Amniotic stem cell (primary cell): ENCODE measurements around the gene FRMD1.

Source experiments
- DNase-seq: peaks from one replicate; lab custom pipeline; 2025; lab: John Stamatoyannopoulos, UW

The FRMD1 gene

DNA sequence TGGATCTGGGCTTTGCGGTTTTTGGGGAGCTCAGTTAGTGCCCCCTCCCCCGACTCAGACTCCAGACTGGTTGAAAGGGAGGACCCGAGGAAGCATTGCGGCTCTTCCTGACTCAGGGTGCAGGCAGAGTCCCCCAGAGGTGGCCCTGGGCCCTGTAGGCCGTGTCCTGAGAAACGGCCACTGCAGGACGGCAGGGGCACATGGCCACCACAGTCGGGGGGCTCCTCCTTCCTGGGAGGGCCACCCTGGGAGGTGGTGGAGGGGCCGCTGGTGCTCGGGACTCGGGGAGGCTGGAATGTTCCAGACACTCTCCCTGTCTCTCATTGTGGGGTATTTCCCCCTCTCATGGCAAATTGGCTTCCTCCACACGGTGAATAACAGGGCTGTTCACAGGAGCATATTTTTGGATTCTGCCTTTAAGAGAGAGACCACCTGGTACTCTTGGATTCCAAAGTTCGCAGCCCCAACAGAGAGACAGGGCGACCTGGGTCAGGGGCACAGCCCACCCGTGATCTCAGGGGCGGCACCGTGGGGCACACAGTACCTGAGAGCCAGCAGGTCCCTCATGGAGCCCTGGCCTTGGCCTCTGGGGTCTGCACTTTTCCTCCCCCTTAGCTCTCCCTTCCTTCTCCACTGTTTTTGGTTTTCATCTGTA lies 35.7 kb downstream of the FRMD1 start:
- no peak for DNase-seq

DNA sequence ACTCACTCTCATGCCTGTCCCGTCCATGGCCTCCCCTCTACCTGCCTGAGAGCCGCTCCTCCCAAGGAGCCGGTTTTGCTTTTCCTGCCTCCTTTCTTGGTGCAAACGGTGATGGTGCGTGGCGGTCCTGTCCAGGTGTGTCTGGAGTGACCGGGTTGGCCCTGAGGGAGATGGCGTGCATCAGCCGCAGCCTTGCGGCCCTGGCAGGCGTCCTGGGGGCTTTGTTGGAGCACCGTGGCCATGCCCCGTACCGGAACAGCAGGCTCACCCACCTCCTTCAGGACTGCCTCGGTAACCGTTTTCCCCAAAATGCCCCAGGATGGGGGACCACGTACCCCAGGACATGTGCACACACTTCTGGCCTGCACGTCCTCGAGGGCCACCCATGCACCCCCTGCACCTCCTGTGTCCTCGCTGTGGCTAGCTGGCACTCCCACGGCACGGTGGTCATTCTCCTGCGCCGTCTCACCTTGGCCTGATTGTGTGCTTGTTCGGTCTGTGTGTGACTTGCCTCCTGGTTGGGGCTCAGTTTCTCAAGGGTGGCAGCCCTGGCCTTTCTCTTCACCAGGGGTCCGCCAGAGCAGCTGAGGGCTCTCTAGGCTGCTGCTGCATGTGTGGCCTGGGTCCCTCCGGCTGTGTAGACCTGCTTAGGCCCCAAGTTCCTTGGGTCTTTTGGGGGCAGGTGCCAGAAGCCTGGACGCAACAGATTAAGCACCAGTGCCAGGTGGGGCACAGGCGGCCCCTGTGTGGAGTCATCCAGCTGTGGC lies 36.4 kb downstream of the FRMD1 start:
- DNase-seq, result no peak

DNA sequence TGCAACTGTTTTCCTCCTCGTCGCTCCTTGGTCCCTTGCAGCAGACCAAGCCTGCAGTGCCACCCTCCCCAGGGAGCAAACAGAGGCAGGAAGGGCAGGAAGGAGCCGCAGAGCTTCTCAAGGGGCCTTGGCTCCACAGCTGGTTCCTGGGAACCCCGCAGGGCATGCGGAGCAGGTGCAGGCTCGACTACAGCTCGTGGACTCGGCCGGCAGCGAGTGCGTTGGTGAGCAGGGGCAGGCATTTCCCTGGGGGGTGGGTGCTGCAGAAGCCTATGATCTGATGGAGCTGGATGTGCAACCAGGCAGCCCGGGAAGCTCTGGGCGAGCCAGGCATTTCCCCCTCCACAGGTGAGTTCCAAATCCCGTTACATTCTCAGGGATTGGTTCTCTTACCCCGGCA lies 37.1 kb downstream of the FRMD1 start:
- no peak for DNase-seq

DNA sequence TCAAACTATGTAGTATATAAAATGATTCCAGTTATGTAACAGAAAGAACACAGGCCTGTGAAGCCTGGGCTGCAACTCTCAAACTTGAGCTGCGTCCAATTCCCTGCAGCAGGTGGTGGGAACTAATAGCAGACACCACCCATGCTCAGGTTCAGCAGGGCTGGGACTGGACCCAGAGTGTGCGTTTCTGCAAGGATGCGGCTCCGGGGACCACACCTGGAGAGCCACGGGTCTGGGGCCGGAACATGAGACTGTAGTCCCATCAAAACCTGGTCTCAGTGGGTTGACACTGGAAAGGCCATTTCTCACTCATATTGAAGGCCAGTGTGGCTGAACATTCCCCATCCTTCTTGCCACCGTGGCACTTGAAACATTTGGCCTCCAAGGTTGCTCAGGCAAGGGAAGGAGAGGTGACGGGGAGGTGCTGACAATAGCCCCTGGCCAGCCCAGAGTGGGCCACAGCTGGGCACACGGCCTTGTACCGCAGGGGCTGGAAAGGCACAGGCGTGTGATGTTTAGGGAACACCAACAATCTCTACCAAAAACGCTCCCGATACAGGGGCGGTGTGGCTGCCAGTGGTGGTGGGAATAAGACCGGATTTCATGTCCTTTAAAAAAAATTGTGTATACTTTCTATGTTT lies 38.0 kb downstream of the FRMD1 start:
- DNase-seq, result no peak

DNA sequence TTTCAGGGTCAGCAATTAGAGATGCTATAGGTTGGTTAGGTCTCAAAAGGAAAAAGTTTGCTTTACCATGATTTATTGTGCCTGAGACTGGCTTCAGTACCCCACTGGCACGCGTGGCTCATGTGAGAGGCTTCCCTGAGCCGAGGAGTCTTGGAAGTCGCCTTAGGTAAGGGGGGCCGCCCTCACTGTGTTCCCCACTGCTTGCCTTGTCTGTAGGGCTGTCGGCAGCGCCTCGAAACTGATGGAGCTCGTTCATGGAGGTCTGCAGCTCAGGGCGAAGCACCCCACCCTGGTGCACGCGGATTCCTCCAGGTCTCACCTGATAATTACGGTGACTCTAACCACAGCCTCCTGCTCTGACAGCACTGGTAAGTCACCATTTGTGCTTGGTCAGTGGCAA lies 39.2 kb downstream of the FRMD1 start:
- DNase-seq, result no peak

DNA sequence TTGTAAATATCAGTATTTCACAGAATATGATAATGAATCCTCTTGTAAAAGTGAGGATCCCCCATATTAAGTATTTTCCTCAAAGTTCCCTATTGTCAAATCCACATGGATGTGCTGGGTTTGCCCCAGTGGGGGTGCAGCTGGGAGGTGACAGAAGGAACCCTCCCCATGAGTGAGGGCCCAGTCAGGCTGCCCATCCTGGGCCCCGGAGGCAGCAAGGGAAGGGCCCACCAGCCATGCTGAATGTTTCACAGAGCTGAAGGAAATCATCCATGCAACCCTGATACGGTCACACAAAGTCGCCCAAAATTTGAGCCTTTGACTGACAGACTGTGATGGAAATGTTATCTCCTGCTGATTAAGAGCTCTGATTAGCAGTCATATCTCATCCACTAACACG lies 39.7 kb downstream of the FRMD1 start:
- no peak for DNase-seq

DNA sequence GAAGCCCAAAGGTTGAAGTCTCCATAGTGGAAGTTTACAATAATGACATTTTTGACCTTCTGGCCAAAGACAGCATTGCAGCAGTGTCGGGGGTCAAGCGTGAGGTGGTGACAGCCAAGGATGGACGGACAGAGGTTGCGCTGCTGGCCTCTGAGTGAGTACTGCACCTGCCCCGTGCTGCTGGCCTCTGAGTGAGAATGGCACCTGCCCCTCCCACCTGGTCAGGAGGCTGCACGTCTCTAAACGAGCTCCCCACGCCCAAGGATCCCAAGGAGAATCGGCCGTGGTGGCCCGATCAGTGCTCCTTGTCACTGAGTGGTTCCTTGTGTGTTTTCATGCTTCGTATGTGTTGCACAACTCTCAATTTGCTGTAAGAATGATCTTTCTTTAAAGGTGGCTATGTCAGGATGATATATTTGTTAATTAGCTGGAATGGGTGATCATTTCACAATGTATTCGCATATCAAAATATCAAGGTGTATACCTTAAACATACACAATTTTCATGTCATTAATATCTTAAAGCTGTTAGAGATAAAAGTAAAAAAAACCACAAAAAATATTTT lies 40.4 kb downstream of the FRMD1 start:
- no peak for DNase-seq

DNA sequence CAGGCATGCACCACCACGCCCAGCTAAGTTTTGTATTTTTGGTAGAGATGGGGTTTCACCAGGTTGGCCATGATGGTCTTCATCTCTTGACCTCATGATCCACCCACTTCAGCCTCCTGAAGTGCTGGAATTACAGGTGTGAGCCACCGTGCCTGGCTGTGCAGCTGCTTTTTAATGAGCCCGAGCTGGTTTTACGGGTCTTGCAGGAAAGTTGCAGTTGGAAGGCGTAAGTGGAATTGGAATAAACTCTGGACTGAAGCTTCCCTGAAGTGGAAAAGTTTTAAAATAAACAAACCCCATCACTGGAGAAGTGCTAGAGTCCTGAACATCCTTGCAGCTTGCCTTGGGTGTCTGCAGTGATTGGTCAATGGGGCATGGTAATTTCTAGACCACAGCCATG lies 41.2 kb downstream of the FRMD1 start:
- DNase-seq, result no peak

DNA sequence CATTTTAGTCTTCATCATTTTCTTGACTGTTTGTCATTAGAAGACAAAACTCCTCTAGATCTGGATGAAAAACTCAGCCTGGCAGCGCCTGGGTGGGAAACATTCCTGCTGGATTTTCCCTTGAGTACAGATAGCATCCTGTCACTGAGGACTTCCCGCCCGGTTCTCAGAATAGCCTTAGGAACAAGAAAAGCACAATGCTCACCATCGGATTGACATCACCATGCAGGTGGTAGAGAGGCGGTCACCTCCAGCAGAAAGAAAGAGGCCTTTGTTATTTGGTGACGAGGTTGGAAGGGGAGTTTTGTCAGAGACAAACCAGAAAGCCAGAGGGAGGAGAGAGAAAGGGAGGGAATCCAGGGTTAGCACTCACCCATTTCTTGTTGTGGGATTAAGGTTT lies 41.8 kb downstream of the FRMD1 start:
- no peak for DNase-seq

DNA sequence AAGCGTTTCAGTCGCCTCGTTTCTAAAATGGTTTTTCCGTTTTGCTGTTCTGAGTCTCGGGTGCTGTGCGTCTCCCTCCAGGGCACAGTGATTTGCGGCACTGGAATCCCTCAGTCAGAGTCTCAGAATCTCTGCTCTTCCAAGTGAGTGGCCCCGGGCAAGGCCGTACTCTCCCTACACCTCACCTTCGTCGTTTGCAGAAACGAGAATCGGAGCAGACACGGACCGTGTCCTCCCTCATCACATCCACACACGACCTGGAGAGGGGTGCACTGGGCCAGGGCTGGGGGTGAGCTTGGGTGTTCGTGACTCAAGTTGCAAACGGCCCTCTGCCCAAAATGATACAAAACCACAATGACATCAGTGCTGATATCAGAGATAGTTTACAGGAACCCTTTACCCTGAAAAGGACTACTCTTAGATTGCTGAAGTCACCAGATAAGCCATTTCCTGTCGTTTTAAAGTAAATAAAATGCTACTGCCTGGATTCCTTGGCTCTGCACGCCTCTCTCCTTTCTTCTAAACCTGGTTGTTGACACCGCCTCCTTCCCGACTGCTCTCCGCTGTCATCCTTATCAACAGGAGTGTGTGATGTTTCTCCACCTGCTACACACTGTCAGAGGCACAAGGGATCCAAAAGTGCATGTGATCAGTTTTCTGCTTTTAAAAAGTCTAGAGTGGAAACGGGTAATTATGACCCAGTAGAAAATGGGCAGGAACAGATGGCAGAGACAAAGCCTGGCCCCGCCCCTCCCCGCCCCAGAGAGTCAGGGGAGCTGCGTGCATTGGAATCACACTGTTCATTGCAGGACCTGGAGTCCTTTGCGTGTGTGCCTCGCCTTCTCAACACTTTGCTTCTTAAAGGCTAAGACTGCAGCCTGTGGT lies 43.1 kb downstream of the FRMD1 start:
- no peak for DNase-seq

DNA sequence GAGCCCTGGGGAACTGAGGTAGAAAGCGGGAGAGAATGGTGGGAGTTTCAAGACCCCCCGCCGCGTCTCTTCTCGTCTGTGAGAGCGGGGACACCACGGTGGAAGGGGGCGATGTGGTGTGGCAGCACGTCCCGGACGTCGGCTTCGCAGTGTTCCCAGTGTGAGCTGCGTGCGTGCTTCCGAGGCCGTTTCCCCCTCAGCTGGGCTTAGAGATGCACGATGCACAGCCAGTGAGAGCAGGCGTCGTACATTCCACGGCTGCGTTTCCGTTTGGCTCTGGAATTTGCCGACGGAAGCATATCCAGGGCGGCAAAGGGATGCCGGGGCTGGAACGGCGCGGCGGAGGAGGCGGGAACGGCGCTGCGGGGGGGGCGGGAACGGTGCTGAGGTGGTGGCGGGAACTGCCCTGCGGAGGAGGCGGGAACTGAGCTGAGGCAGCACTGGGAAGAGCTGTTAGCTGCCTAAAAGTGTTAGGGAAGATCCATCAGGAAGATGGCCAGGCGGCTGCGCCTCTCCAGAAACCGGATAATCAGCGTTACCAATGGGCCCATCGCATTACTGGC lies 43.8 kb downstream of the FRMD1 start:
- DNase-seq, result no peak

DNA sequence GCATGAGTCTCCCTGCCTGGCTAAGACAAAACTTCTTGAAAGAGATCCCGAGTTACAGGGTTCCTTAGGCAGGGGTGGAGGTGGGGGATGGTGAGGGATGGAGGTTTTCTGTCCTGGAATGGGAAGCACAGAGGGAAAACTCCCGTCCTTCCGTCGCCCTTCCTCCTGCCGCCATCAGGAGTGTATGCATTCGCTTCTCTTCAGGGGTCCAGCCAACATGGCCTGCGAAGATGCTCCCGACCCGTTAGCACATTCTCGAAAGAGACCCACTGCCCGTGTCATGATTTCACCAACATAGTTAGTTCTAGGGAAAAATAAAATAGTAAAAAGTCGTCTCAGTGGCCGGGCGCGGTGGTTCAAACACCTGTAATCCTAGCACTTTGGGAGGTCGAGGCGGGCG lies 44.5 kb downstream of the FRMD1 start:
- no peak for DNase-seq

DNA sequence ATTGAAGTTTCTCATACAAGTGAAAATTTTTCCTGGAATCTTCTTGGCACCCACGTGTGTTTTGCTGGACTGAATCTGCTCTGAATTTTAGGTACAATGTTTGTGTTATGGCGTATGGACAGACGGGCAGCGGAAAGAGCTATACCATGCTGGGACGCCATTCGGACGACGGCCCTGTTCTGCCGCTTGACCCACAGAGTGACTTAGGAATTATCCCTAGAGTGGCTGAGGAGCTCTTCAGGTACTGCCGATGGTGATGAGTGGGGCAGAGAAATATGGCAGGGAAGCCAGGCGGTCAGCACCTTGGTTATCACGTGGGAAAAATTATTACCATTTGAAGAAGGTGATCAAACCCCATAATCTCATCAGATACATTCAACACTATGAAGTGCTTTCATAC lies 45.2 kb downstream of the FRMD1 start:
- no peak for DNase-seq

DNA sequence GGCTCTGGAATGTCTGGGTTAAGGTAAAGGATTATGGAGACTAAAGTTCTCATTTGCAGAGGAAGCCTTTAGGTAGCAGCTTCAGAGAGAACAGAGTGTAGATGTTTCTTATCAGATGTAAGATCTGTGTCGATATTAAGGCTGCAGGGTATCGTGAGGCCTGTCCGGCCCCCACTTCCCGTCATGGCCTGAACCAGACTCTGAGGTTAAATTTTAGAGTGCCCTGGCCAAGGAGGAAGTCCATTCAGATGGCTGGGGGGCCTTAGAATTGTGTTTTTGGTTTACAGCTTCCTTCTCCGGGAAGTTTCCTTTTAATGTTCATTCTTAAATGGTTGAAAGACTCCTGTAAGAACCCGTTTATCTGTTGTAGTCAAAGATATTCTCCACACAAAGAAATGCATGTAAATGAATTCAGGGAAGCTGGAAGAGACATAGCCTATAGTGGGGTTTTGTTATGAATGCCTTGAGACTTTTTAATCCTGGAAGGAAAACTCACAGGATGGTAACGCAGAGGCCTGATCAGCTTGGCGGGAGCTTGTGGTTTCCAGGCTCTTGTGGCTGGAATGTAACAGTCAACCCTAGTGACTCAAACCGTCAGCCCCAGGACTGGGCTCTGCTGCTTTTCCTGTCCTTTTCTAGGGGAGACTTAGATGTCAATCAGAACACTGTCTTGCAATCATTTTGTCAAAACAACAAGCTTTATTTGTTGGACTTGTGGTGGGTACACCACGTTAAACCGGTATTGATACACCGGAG lies 46.8 kb downstream of the FRMD1 start:
- DNase-seq, result no peak

DNA sequence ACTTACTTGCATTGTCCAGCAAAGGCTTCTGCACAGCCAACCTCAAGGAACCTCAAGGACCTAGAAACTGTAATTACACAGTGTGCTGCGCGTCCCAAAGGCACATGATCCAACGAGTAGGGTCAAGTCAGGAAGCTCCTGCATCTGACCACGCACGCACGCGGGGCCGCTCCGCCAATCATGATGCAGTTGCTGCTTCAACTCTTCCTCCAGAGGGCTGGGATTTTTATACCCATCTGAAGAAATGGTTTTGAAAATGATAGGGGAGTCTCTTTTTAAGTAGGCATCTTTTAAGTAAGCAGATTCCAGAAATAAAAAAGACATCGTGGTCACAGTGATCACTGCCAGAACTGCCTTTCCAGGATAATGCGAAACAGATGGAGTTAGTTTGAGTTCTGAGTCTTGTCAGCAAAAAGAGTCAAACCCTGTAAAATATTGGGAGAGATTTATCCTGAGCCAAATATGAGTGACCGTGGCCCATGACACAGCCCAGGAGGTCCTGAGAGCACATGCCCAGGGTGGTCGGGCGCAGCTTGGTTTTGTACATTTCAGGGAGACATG lies 47.5 kb downstream of the FRMD1 start:
- DNase-seq, result no peak

DNA sequence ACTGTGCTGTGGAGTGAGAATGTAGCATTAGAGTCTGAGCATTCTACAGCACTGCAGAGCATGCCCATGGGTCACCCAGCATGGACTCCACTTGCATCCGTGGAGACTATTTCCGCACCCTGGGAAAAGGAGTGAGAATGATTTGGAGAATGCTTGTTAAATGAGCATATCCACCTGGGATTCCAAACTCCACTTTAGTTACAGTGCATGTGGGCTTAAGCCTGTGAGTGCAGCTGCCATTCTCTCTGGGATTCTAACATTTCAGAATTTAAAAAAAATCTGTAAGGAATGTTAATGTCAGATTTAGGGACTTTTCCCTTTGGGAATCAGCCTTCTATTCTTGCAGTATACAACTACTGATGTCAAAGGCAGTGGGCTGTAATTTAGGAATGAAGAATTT lies 48.1 kb downstream of the FRMD1 start:
- no peak for DNase-seq

DNA sequence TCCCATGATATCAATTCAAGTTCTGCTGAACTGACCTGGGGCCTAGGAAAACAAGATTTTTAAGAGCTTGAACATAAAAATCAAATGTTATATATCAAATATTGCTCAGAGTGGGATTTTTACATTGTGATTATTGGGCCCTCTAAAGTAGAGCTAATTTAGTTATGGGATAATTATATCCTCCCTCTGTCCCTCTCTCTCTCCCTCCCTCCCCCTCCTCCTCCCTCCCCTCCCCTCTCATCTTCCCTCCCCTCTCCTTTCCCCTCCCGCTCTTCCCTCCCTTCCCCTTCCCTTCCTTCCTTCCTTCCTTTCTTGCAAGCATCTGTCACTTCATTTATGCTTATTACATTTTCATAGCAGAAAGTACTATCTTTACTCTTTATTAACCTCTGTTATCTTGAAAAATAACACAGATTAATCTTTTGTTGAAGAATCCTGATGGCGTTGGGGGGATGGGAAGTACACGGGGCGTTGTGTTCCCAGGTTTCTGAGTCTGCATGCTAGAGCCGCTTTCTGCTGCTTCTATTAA lies 48.7 kb downstream of the FRMD1 start:
- no peak for DNase-seq

DNA sequence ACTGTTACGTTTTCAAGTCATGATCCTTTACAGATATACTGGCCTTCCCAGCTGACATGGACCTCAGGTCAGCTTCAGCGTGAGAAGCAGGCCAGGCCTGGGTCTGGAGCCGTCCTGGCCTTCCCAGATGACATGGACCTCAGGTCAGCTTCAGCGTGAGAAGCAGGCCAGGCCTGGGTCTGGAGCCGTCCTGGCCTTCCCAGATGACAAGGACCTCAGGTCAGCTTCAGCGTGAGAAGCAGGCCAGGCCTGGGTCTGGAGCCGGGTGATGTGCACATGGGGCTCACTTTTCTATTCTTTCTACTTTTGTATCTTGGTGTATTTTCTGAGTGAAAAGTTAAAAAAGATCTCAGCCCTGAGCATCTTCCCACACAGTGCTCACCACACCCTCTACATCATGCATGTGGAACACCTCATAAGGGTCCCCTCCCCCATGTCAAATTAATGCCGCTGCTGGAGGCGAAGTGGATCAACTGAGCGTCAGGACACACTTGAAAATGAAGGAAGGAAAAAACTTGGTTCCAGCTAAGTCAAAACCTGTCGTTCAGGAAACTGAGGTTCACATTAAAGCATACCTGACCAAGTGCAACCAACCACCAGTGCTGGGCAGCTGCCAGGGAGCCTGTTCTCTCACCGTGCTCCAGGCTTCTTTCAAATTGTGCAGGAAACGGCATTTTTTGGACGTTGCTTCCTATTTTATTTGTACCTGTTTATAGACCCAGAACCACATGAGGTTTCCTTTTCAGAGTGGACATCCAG lies 49.4 kb downstream of the FRMD1 start:
- DNase-seq, result no peak

DNA sequence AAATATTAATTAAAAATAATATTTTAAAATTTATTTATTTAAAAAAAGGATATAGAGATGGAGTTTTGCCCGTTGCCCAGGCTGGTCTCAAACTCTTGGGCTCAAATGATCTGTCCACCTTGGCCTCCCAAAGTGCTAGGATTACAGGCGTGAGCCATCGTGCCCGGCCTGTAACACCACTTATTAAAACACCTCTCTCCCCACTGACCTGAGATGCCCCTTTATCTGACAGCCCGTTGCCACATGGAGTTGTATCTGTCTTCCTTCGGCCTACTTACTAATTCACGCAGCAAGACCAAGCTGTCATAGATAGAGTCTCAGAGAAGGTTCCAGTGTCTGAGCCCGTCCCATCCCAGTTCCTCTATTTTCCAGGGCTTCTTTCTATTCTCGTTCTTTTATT lies 50.8 kb downstream of the FRMD1 start:
- no peak for DNase-seq

DNA sequence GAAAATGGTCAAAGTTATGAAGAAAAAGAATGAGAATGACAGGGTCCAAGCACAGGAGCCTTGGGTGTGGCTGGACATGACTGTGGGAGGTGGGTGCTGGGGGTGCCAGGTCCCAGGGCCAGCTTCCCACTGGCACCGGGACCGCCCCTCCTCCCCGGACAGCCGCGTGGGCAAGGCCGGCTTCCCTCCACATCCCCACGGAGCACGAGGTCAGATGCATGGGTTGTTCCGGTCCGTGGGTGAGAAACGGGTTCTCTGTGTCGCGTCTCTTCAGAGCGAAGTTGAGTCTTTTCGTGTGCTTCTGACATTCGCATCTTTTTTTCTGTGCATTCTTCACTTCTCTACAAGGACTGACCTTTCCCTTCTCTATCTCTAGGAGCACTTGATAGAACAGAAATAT lies 51.5 kb downstream of the FRMD1 start:
- no peak for DNase-seq
